SK-N-SH (cell line): Measurements from ENCODE around the gene TRIM5. TPM values are rescaled to one million over a fixed set of nuclear protein-coding genes. Genes with fewer than 3 reads are reported as not detected.

Experiments
- CTCF ChIA-PET: fragments of 300-600, 350-600 bp; formaldehyde crosslinking; extraction: SDS; loops from one replicate; lab custom pipeline; 2021; lab: Yijun Ruan, JAX
- POLR2A ChIA-PET: fragments of 350-600 bp; sonication (Branson Sonifier 250); formaldehyde crosslinking; extraction: SDS; loops from one replicate; lab custom pipeline; 2020; ENCODE audit warnings: antibody characterized with exemption, inconsistent platforms; lab: Yijun Ruan, JAX
- DNase-seq: peaks from one replicate; pipeline ENCODE4 v3.0.0; 2012
- H2AFZ ChIP-seq: fragments of 200-600 bp; sonication (generic); 2 replicates; pipeline ENCODE4 v1.8.1; 2016; ENCODE audit warnings: antibody characterized with exemption, mild to moderate bottlenecking, low read depth
- H3F3A ChIP-seq: fragments of 200-600 bp; sonication (generic); replicated peaks from 2 replicates; pipeline ENCODE3; 2016; ENCODE audit warnings: antibody characterized with exemption, mild to moderate bottlenecking; ENCODE audit not compliant: insufficient read depth
- H3K27ac ChIP-seq, 2 experiments: fragments of 200-500 bp in 1 of 2; fragments of 200-600 bp in 1 of 2; sonication (Bioruptor generic) in 1 of 2; sonication (generic), shearing (Covaris generic) in 1 of 2; 2 replicates each; pipeline versions ENCODE4 v1.5.1 to v1.6.1; 2014 to 2016; ENCODE audit warnings: low read depth in 2 of 2, inconsistent platforms in 1 of 2, low read length in 1 of 2, mild to moderate bottlenecking in 1 of 2, mixed read lengths in 1 of 2
- H3K27me3 ChIP-seq: fragments of 200-600 bp; sonication (generic), shearing (Covaris generic); 2 replicates; pipeline ENCODE4 v1.6.1; 2016; ENCODE audit warnings: mixed run types; ENCODE audit not compliant: insufficient read depth
- H3K36me3 ChIP-seq, 2 experiments: fragments of 200-500 bp in 1 of 2; fragments of 200-600 bp in 1 of 2; sonication (Bioruptor generic) in 1 of 2; sonication (generic) in 1 of 2; replicated peaks in 1 of 2; 2 replicates each; pipeline versions ENCODE3 to v1.5.1; 2014 to 2016; ENCODE audit warnings: low read length in 1 of 2, mild to moderate bottlenecking in 1 of 2; ENCODE audit not compliant: insufficient read depth in 2 of 2, control insufficient read depth in 1 of 2
- H3K4me1 ChIP-seq, 2 experiments: fragments of 200-500 bp in 1 of 2; fragments of 200-600 bp in 1 of 2; sonication (Bioruptor generic) in 1 of 2; sonication (generic), shearing (Covaris generic) in 1 of 2; 2 replicates each; pipeline versions ENCODE4 v1.5.1 to v1.6.1; 2014 to 2016; ENCODE audit warnings: low read depth in 1 of 2, low read length in 1 of 2, mixed run types in 1 of 2; ENCODE audit not compliant: insufficient read depth in 2 of 2, control insufficient read depth in 1 of 2
- H3K4me2 ChIP-seq: fragments of 200-600 bp; sonication (generic), shearing (Covaris generic); 2 replicates; pipeline ENCODE4 v1.6.1; 2017; ENCODE audit warnings: mixed run types
- H3K4me3 ChIP-seq, 2 experiments: fragments of 200-500 bp in 1 of 2; fragments of 200-600 bp in 1 of 2; sonication (Bioruptor generic) in 1 of 2; sonication (generic), shearing (Covaris generic) in 1 of 2; 2 replicates each; pipeline versions ENCODE4 v1.5.1 to v1.8.1; 2014 to 2016; ENCODE audit warnings: low read depth in 2 of 2, inconsistent platforms in 1 of 2, low read length in 1 of 2, mild to moderate bottlenecking in 1 of 2, mixed read lengths in 1 of 2, moderate library complexity in 1 of 2
- H3K79me2 ChIP-seq: fragments of 200-600 bp; sonication (generic); 2 replicates; pipeline ENCODE4 v1.8.1; 2017; ENCODE audit warnings: mild to moderate bottlenecking; ENCODE audit not compliant: insufficient read depth
- H3K9ac ChIP-seq: fragments of 200-600 bp; sonication (generic); 2 replicates; pipeline ENCODE4 v1.6.1; 2017; ENCODE audit warnings: mixed run types
- H3K9me2 ChIP-seq: fragments of 200-600 bp; sonication (generic); 2 replicates; pipeline ENCODE4 v1.6.1; 2017; ENCODE audit warnings: mixed run types
- H3K9me3 ChIP-seq: fragments of 200-600 bp; sonication (generic); 2 replicates; pipeline ENCODE4 v1.6.1; 2017; ENCODE audit warnings: mixed run types, mild to moderate bottlenecking, moderate library complexity
- H4K20me1 ChIP-seq: fragments of 200-600 bp; sonication (generic); 2 replicates; pipeline ENCODE4 v1.6.1; 2017; ENCODE audit warnings: mild to moderate bottlenecking, mixed run types; ENCODE audit not compliant: insufficient read depth
- CHD2 ChIP-seq: fragments of 150-350 bp; IDR thresholded peaks from 2 replicates; pipeline ENCODE4 v1.6.1; 2018; ENCODE audit warnings: low read length; ENCODE audit not compliant: partially characterized antibody
- CTCF ChIP-seq: fragments of 200-600 bp; sonication (generic); IDR thresholded peaks from 2 replicates; pipeline ENCODE4 v1.6.1; 2017; ENCODE audit warnings: antibody characterized with exemption, mild to moderate bottlenecking, moderate library complexity
- ELF1 ChIP-seq: IDR thresholded peaks from 2 replicates; pipeline ENCODE4 v1.4.0; 2012
- EP300 ChIP-seq, 2 experiments: IDR thresholded peaks; 2 replicates each; pipeline versions ENCODE4 v1.4.0 to v1.6.1; 2012; ENCODE audit warnings: borderline replicate concordance in 1 of 2, low read depth in 1 of 2, low read length in 1 of 2
- EZH2phosphoT487 ChIP-seq: fragments of 200-600 bp; sonication (generic); IDR thresholded peaks from 2 replicates; pipeline ENCODE4 v1.6.1; 2017; ENCODE audit warnings: low read depth, mixed run types, mild to moderate bottlenecking, antibody characterized with exemption, moderate library complexity, borderline replicate concordance
- FOSL2 ChIP-seq: IDR thresholded peaks from 2 replicates; pipeline ENCODE4 v1.4.0; 2012; ENCODE audit warnings: low read depth, mild to moderate bottlenecking, moderate library complexity, borderline replicate concordance
- FOXJ3 ChIP-seq: sonication (generic); formaldehyde crosslinking; IDR thresholded peaks from 2 replicates; pipeline ENCODE4 v1.5.1; 2020; ENCODE audit warnings: mild to moderate bottlenecking, missing genetic modification reagents
- GATA2 ChIP-seq: sonication (generic); formaldehyde crosslinking; IDR thresholded peaks from 2 replicates; pipeline ENCODE4 v1.5.0; 2020; ENCODE audit warnings: mild to moderate bottlenecking, missing genetic modification reagents
- MAX ChIP-seq: IDR thresholded peaks from 2 replicates; pipeline ENCODE4 v1.4.0; 2012; ENCODE audit warnings: low read depth
- MEF2A ChIP-seq: IDR thresholded peaks from 2 replicates; pipeline ENCODE4 v1.4.0; 2012; ENCODE audit warnings: low read depth, borderline replicate concordance
- NFIC ChIP-seq: IDR thresholded peaks from 2 replicates; pipeline ENCODE4 v1.4.0; 2012; ENCODE audit warnings: borderline replicate concordance
- RAD21 ChIP-seq: IDR thresholded peaks from 2 replicates; pipeline ENCODE4 v1.6.1; 2012; ENCODE audit warnings: mild to moderate bottlenecking, low read length
- RCOR1 ChIP-seq: fragments of 150-350 bp; IDR thresholded peaks from 2 replicates; pipeline ENCODE4 v1.6.1; 2017; ENCODE audit warnings: antibody characterized with exemption, low read length
- REST ChIP-seq: IDR thresholded peaks from 2 replicates; pipeline ENCODE4 v1.6.1; 2012; ENCODE audit warnings: mild to moderate bottlenecking, low read depth, low read length, moderate library complexity
- RXRA ChIP-seq: IDR thresholded peaks from 2 replicates; pipeline ENCODE4 v1.4.0; 2012; ENCODE audit warnings: low read depth, mild to moderate bottlenecking, borderline replicate concordance
- SIN3A ChIP-seq: IDR thresholded peaks from 2 replicates; pipeline ENCODE4 v1.6.1; 2012; ENCODE audit warnings: low read depth, mild to moderate bottlenecking, low read length, moderate library complexity, borderline replicate concordance
- SMC3 ChIP-seq: IDR thresholded peaks from 2 replicates; pipeline ENCODE4 v1.6.1; 2012; ENCODE audit warnings: low read depth, low read length, improper control_type of control experiment
- TCF12 ChIP-seq: IDR thresholded peaks from 2 replicates; pipeline ENCODE4 v1.4.0; 2012
- TEAD4 ChIP-seq: IDR thresholded peaks from 2 replicates; pipeline ENCODE4 v1.4.0; 2012; ENCODE audit warnings: mild to moderate bottlenecking, borderline replicate concordance; ENCODE audit not compliant: insufficient read depth
- USF1 ChIP-seq: IDR thresholded peaks from 2 replicates; pipeline ENCODE4 v1.4.0; 2012; ENCODE audit warnings: low read depth, borderline replicate concordance
- WGBS: methylation state at CpG from one replicate; pipeline ENCODE4 v1.1.6; 2017; ENCODE audit warnings: low lambda C conversion rate; 5-methylcytosine and 5-hydroxymethylcytosine counted together
- polyA plus RNA-seq, 3 experiments: library from polyadenylated mRNA; depleted of rRNA; stranded (reverse); fragments of >200 nt; gene quantifications; 2 replicates each; pipeline ENCODE4 v1.2.3, GENCODE V29; 2012
- TF ChIP-seq, protein P1 (sequence below): fragments of 150-350 bp; IDR thresholded peaks from 2 replicates; pipeline ENCODE4 v1.6.1; 2017; ENCODE audit warnings: antibody characterized with exemption, low read length, low read depth, borderline replicate concordance

TRIM5 gene
- polyA plus RNA-seq, 1 of the 3 experiments (the other 2 are of a cell fraction): 22.9 TPM

GRCh38 chr11:5695580-5695979 lies 10.7 kb upstream of the TRIM5 start:
- peaks cover 21 to 23% of the 10 kb centered on the region in 2 experiments for H3K36me3 ChIP-seq
- no peak overlapping the region for H2AFZ ChIP-seq
- POLR2A ChIA-PET: no interaction called here
- TF ChIP-seq SIN3A (no peak), CHD2 (no peak), USF1 (no peak), EZH2phosphoT487 (no peak), MEF2A (no peak), FOSL2 (no peak), ELF1 (no peak), TEAD4 (no peak), RCOR1 (no peak), MAX (no peak), EP300 (IDR thresholded peaks at IDR 0.05; ENCODE audit: borderline replicate concordance in 1 of 2, low read depth in 1 of 2, low read length in 1 of 2) (no peak)
- no peak overlapping the region for H3K4me2 ChIP-seq
- peaks cover 0 to 6% of the 10 kb centered on the region in 2 experiments; a peak in 2 of 4 replicates for H3K4me1 ChIP-seq
- no peaks in the 10 kb centered on the region for H3K9me3 ChIP-seq
- no peak overlapping the region for H3K27ac ChIP-seq
- no peaks in the 10 kb centered on the region for H3K79me2 ChIP-seq
- DNase-seq: no peak
- 46% methylated on average over 1 of the region's 1 CpG for WGBS
- CTCF ChIA-PET: no interaction called here
- no peaks in the 10 kb centered on the region for H4K20me1 ChIP-seq
- H3K4me3 ChIP-seq: no peak overlapping the region
- peaks cover 4% of the 10 kb centered on the region for H3F3A ChIP-seq
- H3K27me3 ChIP-seq: no peaks in the 10 kb centered on the region
- no peaks in the 10 kb centered on the region for H3K9me2 ChIP-seq
- no peak overlapping the region for H3K9ac ChIP-seq

GRCh38 chr11:5694642-5695041 lies 9.8 kb upstream of the TRIM5 start:
- H3K9me2 ChIP-seq: no peaks in the 10 kb centered on the region
- H4K20me1 ChIP-seq: no peaks in the 10 kb centered on the region
- H3K36me3 ChIP-seq: peaks cover 17 to 23% of the 10 kb centered on the region in 2 experiments
- peaks cover 2% of the 10 kb centered on the region for H3F3A ChIP-seq
- no peak for DNase-seq
- H3K9me3 ChIP-seq: no peaks in the 10 kb centered on the region
- H3K4me1 ChIP-seq: peaks cover 0 to 6% of the 10 kb centered on the region in 2 experiments; a peak in 2 of 4 replicates
- no peak overlapping the region for H3K27ac ChIP-seq
- ChIA-PET CTCF (no interaction called here), POLR2A (no interaction called here)
- H3K27me3 ChIP-seq: no peaks in the 10 kb centered on the region
- H3K79me2 ChIP-seq: no peaks in the 10 kb centered on the region
- 44% methylated on average over 1 of the region's 1 CpG for WGBS
- H3K4me2 ChIP-seq: no peak overlapping the region
- H3K9ac ChIP-seq: no peak overlapping the region
- no peak overlapping the region for H2AFZ ChIP-seq
- no peak overlapping the region for H3K4me3 ChIP-seq
- TF ChIP-seq REST (no peak), TCF12 (no peak), CTCF (no peak), ELF1 (no peak), GATA2 (no peak), RAD21 (no peak), EZH2phosphoT487 (no peak), SMC3 (no peak), FOXJ3 (no peak), RXRA (no peak), RCOR1 (no peak), NFIC (no peak), TEAD4 (no peak)
- TF ChIP-seq, protein P1, sequence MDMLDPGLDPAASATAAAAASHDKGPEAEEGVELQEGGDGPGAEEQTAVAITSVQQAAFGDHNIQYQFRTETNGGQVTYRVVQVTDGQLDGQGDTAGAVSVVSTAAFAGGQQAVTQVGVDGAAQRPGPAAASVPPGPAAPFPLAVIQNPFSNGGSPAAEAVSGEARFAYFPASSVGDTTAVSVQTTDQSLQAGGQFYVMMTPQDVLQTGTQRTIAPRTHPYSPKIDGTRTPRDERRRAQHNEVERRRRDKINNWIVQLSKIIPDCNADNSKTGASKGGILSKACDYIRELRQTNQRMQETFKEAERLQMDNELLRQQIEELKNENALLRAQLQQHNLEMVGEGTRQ: no peak
